DND-41 (cell line): Measurements from ENCODE around the gene MTF1.

Experiments used
- CTCF ChIP-seq: IDR thresholded peaks from 2 replicates; pipeline ENCODE4 v1.5.1; 2012; ENCODE audit warnings: borderline replicate concordance, low read length, moderate library complexity, mild to moderate bottlenecking; ENCODE audit not compliant: poor library complexity, severe bottlenecking; ENCODE audit errors: extremely low read depth
- EZH2 ChIP-seq: IDR thresholded peaks from 3 replicates; pipeline ENCODE4 v1.6.1; 2012; ENCODE audit warnings: borderline replicate concordance, low read depth, mild to moderate bottlenecking, moderate library complexity, low read length, inconsistent platforms; ENCODE audit not compliant: severe bottlenecking

GRCh38 chr1:37795340-37796125 lies 63.9 kb downstream of the MTF1 start:
- TF ChIP-seq CTCF (no peak), EZH2 (no peak)
